NB4 (cell line): ENCODE measurements around the gene H6PD.
"Not testable (repeated sequence)": the region's sequence is repeated elsewhere in the genome, so short reads cannot be mapped to it uniquely, and the experiment has no call there.

Source experiments
- DNase-seq: peaks from one replicate; pipeline ENCODE4 v3.0.0; 2010; ENCODE audit warnings: low read depth
- H3K4me3 ChIP-seq: one replicate; pipeline ENCODE4 v1.5.1; 2011; ENCODE audit warnings: mild to moderate bottlenecking, low read depth, low read length, moderate library complexity
- MAX ChIP-seq: IDR thresholded peaks from 2 replicates; pipeline ENCODE4 v1.6.1; 2011; ENCODE audit warnings: low read depth, low read length
- MYC ChIP-seq: IDR thresholded peaks from 2 replicates; pipeline ENCODE4 v1.6.1; 2011; ENCODE audit warnings: low read depth, low read length
- POLR2A ChIP-seq: IDR thresholded peaks from 2 replicates; pipeline ENCODE4 v1.6.1; 2011; ENCODE audit warnings: mild to moderate bottlenecking; ENCODE audit not compliant: insufficient read length; ENCODE audit errors: extremely low read depth
- TF ChIP-seq, protein P1 (sequence below): IDR thresholded peaks from one replicate; pipeline ENCODE4 v1.5.1; 2012; ENCODE audit warnings: low read depth, low read length

Gene H6PD

GRCh38 chr1:9297831-9298230 lies 63.3 kb downstream of the H6PD start:
- no peak for DNase-seq
- TF ChIP-seq MYC (no peak), MAX (no peak), POLR2A (no peak)
- TF ChIP-seq, protein P1, sequence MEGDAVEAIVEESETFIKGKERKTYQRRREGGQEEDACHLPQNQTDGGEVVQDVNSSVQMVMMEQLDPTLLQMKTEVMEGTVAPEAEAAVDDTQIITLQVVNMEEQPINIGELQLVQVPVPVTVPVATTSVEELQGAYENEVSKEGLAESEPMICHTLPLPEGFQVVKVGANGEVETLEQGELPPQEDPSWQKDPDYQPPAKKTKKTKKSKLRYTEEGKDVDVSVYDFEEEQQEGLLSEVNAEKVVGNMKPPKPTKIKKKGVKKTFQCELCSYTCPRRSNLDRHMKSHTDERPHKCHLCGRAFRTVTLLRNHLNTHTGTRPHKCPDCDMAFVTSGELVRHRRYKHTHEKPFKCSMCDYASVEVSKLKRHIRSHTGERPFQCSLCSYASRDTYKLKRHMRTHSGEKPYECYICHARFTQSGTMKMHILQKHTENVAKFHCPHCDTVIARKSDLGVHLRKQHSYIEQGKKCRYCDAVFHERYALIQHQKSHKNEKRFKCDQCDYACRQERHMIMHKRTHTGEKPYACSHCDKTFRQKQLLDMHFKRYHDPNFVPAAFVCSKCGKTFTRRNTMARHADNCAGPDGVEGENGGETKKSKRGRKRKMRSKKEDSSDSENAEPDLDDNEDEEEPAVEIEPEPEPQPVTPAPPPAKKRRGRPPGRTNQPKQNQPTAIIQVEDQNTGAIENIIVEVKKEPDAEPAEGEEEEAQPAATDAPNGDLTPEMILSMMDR, result no peak
- no peak overlapping the region for H3K4me3 ChIP-seq

- H3K4me3 ChIP-seq, result no peak overlapping the region
- DNase-seq, result no peak
- TF ChIP-seq, protein P1, result no peak
- TF ChIP-seq MYC, result no peak
- no peak for TF ChIP-seq MAX
- no peak for TF ChIP-seq POLR2A
These were observed 63.7 kb downstream of the H6PD start for GRCh38 chr1:9298282-9298681.

DNA sequence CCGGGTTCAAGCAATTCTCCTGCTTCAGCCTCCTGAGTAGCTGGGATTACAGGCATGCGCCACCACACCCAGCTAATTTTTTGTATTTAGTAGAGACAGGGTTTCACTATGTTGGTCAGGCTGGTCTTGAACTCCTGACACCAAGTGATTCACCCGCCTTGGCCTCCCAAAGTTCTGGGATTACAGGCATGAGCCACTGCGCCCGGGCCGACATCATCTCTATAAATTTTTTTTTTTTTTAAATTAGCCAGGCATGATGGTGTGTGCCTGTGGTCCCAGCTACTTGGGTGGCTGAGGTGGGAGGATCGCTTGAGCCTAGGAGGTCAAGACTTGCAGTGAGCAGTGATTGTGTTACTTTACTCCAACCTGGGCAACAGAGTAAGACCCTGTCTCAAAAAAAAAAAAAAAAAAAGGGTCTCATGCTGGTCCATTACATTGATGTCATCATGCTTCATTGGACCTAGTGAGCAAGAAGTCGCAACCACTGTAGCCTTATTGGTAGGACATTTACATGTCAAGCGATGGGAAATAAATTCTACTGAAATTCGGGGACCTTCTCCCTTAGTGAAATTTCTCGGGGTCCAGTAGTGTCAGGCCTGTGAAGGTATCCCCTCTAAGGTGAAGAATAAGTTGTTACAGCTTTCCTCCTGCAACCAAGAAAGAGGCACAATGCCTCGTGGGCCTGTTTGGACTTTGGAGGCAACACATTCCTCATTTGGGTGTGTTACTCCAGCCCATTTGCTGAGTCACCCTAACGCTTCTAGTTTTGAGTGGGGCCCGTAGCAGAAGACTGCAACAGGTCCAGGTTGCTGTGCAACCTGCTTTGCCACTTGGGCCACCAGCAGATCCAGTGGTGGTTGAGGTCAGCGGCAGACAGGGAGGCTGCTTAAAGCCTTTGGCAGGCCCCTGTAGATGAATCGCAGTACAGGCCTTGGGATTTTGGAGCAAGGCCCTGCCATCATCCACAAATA lies 65.3 kb downstream of the H6PD start:
- not testable (repeated sequence) for H3K4me3 ChIP-seq, DNase-seq

DNA sequence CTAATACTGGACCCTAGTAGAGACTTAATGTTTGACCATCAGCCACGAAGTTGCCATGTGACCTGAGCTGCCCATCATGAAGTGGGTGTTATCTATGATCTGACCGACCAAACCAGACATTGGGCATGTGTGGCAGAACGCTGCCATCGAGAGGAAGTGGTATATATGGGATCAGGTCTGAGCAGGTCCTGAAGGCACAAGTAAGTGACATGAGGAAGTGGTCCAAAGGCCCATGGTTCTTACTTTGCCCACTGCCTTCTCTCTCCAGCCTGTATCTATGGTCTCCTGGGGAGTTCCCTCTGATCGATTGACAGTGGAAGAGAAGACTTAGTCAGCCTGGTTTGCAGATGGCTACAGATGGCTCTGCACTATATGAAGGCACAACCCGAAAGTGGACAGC lies 66.0 kb downstream of the H6PD start:
- H3K4me3 ChIP-seq, result no peak overlapping the region
- TF ChIP-seq POLR2A, result no peak
- peak; percentile 20; the same call in 1 of the 2 replicates for TF ChIP-seq MAX
- DNase-seq, result no peak

GRCh38 chr1:9302745-9303524 lies 68.4 kb downstream of the H6PD start:
- peak; percentile 49 for DNase-seq
- no peak overlapping the region for H3K4me3 ChIP-seq
- TF ChIP-seq MAX (no peak), POLR2A (no peak), MYC (no peak)
- TF ChIP-seq, protein P1, result no peak

DNA sequence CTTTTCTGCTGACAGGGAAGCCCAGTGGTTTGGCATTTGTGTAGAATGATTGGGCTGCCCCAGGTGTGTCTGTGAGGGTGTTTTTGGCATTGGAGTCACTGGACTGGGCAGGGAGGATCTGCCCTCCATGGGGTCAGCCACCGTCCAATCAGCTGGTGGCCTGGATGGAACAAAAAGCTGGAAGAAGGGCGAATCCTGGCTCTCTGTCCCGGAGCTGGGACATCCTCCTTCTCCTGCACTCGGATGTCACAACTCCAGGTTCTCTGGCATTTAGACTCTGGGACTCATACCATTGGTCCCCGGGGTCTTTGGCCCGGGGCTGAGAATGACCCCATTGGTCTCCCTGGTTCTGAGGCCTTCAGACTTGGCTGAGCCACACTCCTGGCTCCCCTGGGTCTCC lies 69.3 kb downstream of the H6PD start:
- no peak for DNase-seq
- no peak overlapping the region for H3K4me3 ChIP-seq
- TF ChIP-seq POLR2A, result no peak
- TF ChIP-seq, protein P1, result no peak
- no peak for TF ChIP-seq MAX
- TF ChIP-seq MYC, result no peak
